GM21529 (cell line): ENCODE measurements around the gene PHYHIPL.
"Not testable (repeated sequence)": the region's sequence is repeated elsewhere in the genome, so short reads cannot be mapped to it uniquely, and the experiment has no call there.

Source experiments
- ATAC-seq: cut with Tn5 transposase; IDR thresholded peaks from one replicate; pipeline ENCODE4 v1.9.1; 2021; ENCODE audit not compliant: unreplicated experiment

Gene PHYHIPL

GRCh38 chr10:59190332-59190731, 13.9 kb downstream of the PHYHIPL start:
- ATAC-seq, result no peak

- no peak for ATAC-seq
These were observed 29.8 kb downstream of the PHYHIPL start for GRCh38 chr10:59206204-59206720.

- ATAC-seq, result no peak
These were observed 35.9 kb downstream of the PHYHIPL start for GRCh38 chr10:59212301-59212798.

- ATAC-seq, result no peak
These were observed 37.7 kb downstream of the PHYHIPL start for GRCh38 chr10:59214160-59214559.

- no peak for ATAC-seq
These were observed 39.9 kb downstream of the PHYHIPL start for GRCh38 chr10:59216178-59216869.

- ATAC-seq, result no peak
These were observed 46.3 kb downstream of the PHYHIPL start for GRCh38 chr10:59222788-59223187.

GRCh38 chr10:59223597-59223996, 47.2 kb downstream of the PHYHIPL start:
- not testable (repeated sequence) for ATAC-seq

GRCh38 chr10:59225211-59225610, 48.8 kb downstream of the PHYHIPL start:
- no peak for ATAC-seq

- no peak for ATAC-seq
These were observed 50.8 kb downstream of the PHYHIPL start for GRCh38 chr10:59227136-59227673.

GRCh38 chr10:59229441-59229840, 53.0 kb downstream of the PHYHIPL start:
- no peak for ATAC-seq

GRCh38 chr10:59234194-59234593, 57.8 kb downstream of the PHYHIPL start:
- no peak for ATAC-seq

GRCh38 chr10:59234816-59235429, 58.5 kb downstream of the PHYHIPL start:
- no peak for ATAC-seq

GRCh38 chr10:59236064-59236697, 59.7 kb downstream of the PHYHIPL start:
- ATAC-seq, result no peak

GRCh38 chr10:59237775-59238174, 61.3 kb downstream of the PHYHIPL start:
- ATAC-seq, result no peak

GRCh38 chr10:59239108-59239507, 62.7 kb downstream of the PHYHIPL start:
- not testable (repeated sequence) for ATAC-seq

- no peak for ATAC-seq
These were observed 64.2 kb downstream of the PHYHIPL start for GRCh38 chr10:59240582-59241183.

GRCh38 chr10:59242057-59242456, 65.6 kb downstream of the PHYHIPL start:
- no peak for ATAC-seq

- ATAC-seq, result no peak
These were observed 66.5 kb downstream of the PHYHIPL start for GRCh38 chr10:59242991-59243390.

GRCh38 chr10:59243611-59244195, 67.3 kb downstream of the PHYHIPL start:
- ATAC-seq, result no peak

- no peak for ATAC-seq
These were observed 68.4 kb downstream of the PHYHIPL start for GRCh38 chr10:59244871-59245270.

GRCh38 chr10:59245686-59246085, 69.2 kb downstream of the PHYHIPL start:
- ATAC-seq, result no peak
